GM21367 (cell line): Measurements from ENCODE around the gene LILRB5.
A peak's percentile ranks its signal among the peaks of the same experiment; 100 is the strongest.
"Not testable (repeated sequence)": the region's sequence is repeated elsewhere in the genome, so short reads cannot be mapped to it uniquely, and the experiment has no call there.

Experiments
- ATAC-seq: cut with Tn5 transposase; IDR thresholded peaks from one replicate; pipeline ENCODE4 v1.9.1; 2021; ENCODE audit not compliant: unreplicated experiment

The LILRB5 gene

GRCh38 chr19:54245936-54246335, 11.1 kb downstream of the LILRB5 start:
- ATAC-seq, result no peak

- ATAC-seq, result not testable (repeated sequence)
These were observed 13.3 kb downstream of the LILRB5 start for GRCh38 chr19:54243809-54244208.

GRCh38 chr19:54242646-54243045, 14.4 kb downstream of the LILRB5 start, which contains the start of gene LILRA6:
LILRA6 (minus strand) TSS chr19:54242790.
- ATAC-seq, result not testable (repeated sequence)

- ATAC-seq, result not testable (repeated sequence)
These were observed 14.8 kb downstream of the LILRB5 start for GRCh38 chr19:54242234-54242633.

GRCh38 chr19:54240372-54241336, 16.4 kb downstream of the LILRB5 start:
- not testable (repeated sequence) for ATAC-seq

GRCh38 chr19:54239491-54240371, 17.3 kb downstream of the LILRB5 start:
- ATAC-seq, result not testable (repeated sequence)

- no peak for ATAC-seq
These were observed 23.1 kb downstream of the LILRB5 start for GRCh38 chr19:54233941-54234340.

GRCh38 chr19:54231077-54231931, 25.8 kb downstream of the LILRB5 start:
- peak; percentile 75 for ATAC-seq

- no peak for ATAC-seq
These were observed 27.0 kb downstream of the LILRB5 start for GRCh38 chr19:54230031-54230430.

- no peak for ATAC-seq
These were observed 27.9 kb downstream of the LILRB5 start for GRCh38 chr19:54229146-54229545.

GRCh38 chr19:54224619-54225018, 32.5 kb downstream of the LILRB5 start:
- ATAC-seq, result not testable (repeated sequence)

- not testable (repeated sequence) for ATAC-seq
These were observed 33.2 kb downstream of the LILRB5 start for GRCh38 chr19:54223937-54224281.

- not testable (repeated sequence) for ATAC-seq
These were observed 33.7 kb downstream of the LILRB5 start for GRCh38 chr19:54223277-54223936.

GRCh38 chr19:54222474-54223276, 34.4 kb downstream of the LILRB5 start, which contains the start of gene LILRB3:
LILRB3 (minus strand) TSS chr19:54223007; CDS start chr19:54222976, 31 bp downstream.
- not testable (repeated sequence) for ATAC-seq

- ATAC-seq, result not testable (repeated sequence)
These were observed 35.1 kb downstream of the LILRB5 start for GRCh38 chr19:54221947-54222346.

GRCh38 chr19:54219702-54220101, 37.4 kb downstream of the LILRB5 start:
- not testable (repeated sequence) for ATAC-seq

- no peak for ATAC-seq
These were observed 38.0 kb downstream of the LILRB5 start for GRCh38 chr19:54218960-54219661.

- no peak for ATAC-seq
These were observed 38.8 kb downstream of the LILRB5 start for GRCh38 chr19:54218259-54218658.
